HCT116 (cell line): ENCODE data around the gene SLC25A21. TPM values are rescaled to one million over a fixed set of nuclear protein-coding genes. Genes with fewer than 3 reads are reported as not detected.

Experiments used
- ATAC-seq: fragments of 200-7000 bp; cut with Tn5 transposase; 2 replicates; pipeline ENCODE4 v1.9.1; 2020; ENCODE audit warnings: mild to moderate bottlenecking, moderate library complexity
- BruUV-seq: library from RNA; stranded (reverse); fragments of 400-500 nt; replicated peaks from 2 replicates; lab custom pipeline; 2021; lab: Mats Ljungman, UMichigan
- CTCF ChIA-PET: fragments of 300-600 bp; sonication (Branson Sonifier 250); formaldehyde crosslinking; loops from one replicate; lab custom pipeline; 2021; ENCODE audit warnings: antibody characterized with exemption; lab: Charles Lee
- POLR2A ChIA-PET: fragments of 300-600, 350-600 bp; sonication (Branson Sonifier 250); formaldehyde crosslinking; loops from one replicate; lab custom pipeline; 2021; ENCODE audit warnings: antibody characterized with exemption; lab: Charles Lee
- RAD21 ChIA-PET, 2 experiments: fragments of 300-600 bp; sonication (Branson Sonifier 250); formaldehyde crosslinking; loops; one replicate each; lab custom pipeline; 2023; ENCODE audit warnings: low total read pairs in 2 of 2; ENCODE audit not compliant: uncharacterized antibody in 2 of 2, unreplicated experiment in 2 of 2, low non-redundant PET in 1 of 2; lab: Charles Lee
- DNase-seq: peaks from one replicate; pipeline ENCODE4 v3.0.0-alpha.2; 2010; ENCODE audit warnings: low read depth, low spot score
- H2AFZ ChIP-seq: fragments of 200-600 bp; shearing (Covaris generic), sonication (generic); 2 replicates; pipeline ENCODE4 v1.6.1; 2017; ENCODE audit warnings: low read depth, mixed run types, mixed read lengths, antibody characterized with exemption, low read length; ENCODE audit not compliant: poor library complexity, severe bottlenecking
- H3K27ac ChIP-seq: 2 replicates; pipeline ENCODE4 v1.5.1; 2012; ENCODE audit warnings: low read depth, low read length
- H3K27me3 ChIP-seq: fragments of 200-600 bp; sonication (generic); 2 replicates; pipeline ENCODE4 v1.6.1; 2016; ENCODE audit warnings: mixed run types, low read length, mixed read lengths; ENCODE audit not compliant: insufficient read depth
- H3K36me3 ChIP-seq, 2 experiments: fragments of 200-500 bp in 1 of 2; fragments of 200-600 bp in 1 of 2; sonication (Bioruptor generic) in 1 of 2; sonication (generic) in 1 of 2; 2 replicates each; pipeline versions ENCODE4 v1.5.1 to v1.6.1; 2014 to 2016; ENCODE audit warnings: low read length in 2 of 2, inconsistent platforms in 1 of 2, mixed read lengths in 1 of 2, mixed run types in 1 of 2; ENCODE audit not compliant: insufficient read depth in 2 of 2, control insufficient read depth in 1 of 2
- H3K4me1 ChIP-seq, 2 experiments: fragments of 200-600 bp in 1 of 2; sonication (generic) in 1 of 2; 2 replicates each; pipeline versions ENCODE4 v1.5.1 to v1.6.1; 2012 to 2017; ENCODE audit warnings: low read length in 2 of 2, inconsistent platforms in 1 of 2, mild to moderate bottlenecking in 1 of 2, mixed read lengths in 1 of 2, mixed run types in 1 of 2, moderate library complexity in 1 of 2; ENCODE audit not compliant: insufficient read depth in 2 of 2, control insufficient read depth in 1 of 2
- H3K4me2 ChIP-seq: fragments of 200-600 bp; sonication (generic); 2 replicates; pipeline ENCODE4 v1.6.1; 2017; ENCODE audit warnings: mixed run types, low read length, mixed read lengths
- H3K4me3 ChIP-seq, 2 experiments: fragments of 200-600 bp in 1 of 2; sonication (generic) in 1 of 2; replicated peaks in 1 of 2; 2 replicates each; pipeline ENCODE4 v1.5.1; 2011 to 2016; ENCODE audit warnings: low read length in 2 of 2, control low read depth in 1 of 2, low read depth in 1 of 2, mild to moderate bottlenecking in 1 of 2, mixed read lengths in 1 of 2, mixed run types in 1 of 2
- H3K79me2 ChIP-seq: fragments of 200-600 bp; sonication (generic); 2 replicates; pipeline ENCODE4 v1.6.1; 2017; ENCODE audit warnings: mild to moderate bottlenecking, mixed run types, low read length, moderate library complexity, mixed read lengths; ENCODE audit not compliant: insufficient read depth
- H3K9ac ChIP-seq: fragments of 200-600 bp; sonication (generic); 2 replicates; pipeline ENCODE4 v1.6.1; 2016; ENCODE audit warnings: low read length, mixed read lengths
- H3K9me2 ChIP-seq: fragments of 200-600 bp; sonication (generic), shearing (Covaris generic); 2 replicates; pipeline ENCODE4 v1.6.1; 2017; ENCODE audit warnings: mixed run types, mild to moderate bottlenecking, moderate library complexity; ENCODE audit not compliant: insufficient read depth
- H3K9me3 ChIP-seq, 2 experiments: fragments of 200-500 bp in 1 of 2; fragments of 200-600 bp in 1 of 2; sonication (Bioruptor generic) in 1 of 2; sonication (generic) in 1 of 2; 2 replicates each; pipeline ENCODE4 v1.6.1; 2014 to 2017; ENCODE audit warnings: low read length in 2 of 2, mixed read lengths in 2 of 2, inconsistent platforms in 1 of 2, low read depth in 1 of 2, mild to moderate bottlenecking in 1 of 2, mixed run types in 1 of 2, moderate library complexity in 1 of 2; ENCODE audit not compliant: control insufficient read depth in 1 of 2, insufficient read depth in 1 of 2
- H4K20me1 ChIP-seq: fragments of 200-600 bp; sonication (generic), shearing (Covaris generic); 2 replicates; pipeline ENCODE4 v1.6.1; 2017; ENCODE audit warnings: mixed run types, mild to moderate bottlenecking, moderate library complexity; ENCODE audit not compliant: insufficient read depth
- ATF3 ChIP-seq: IDR thresholded peaks from 2 replicates; pipeline ENCODE4 v1.6.1; 2012
- CBX3 ChIP-seq: IDR thresholded peaks from 2 replicates; pipeline ENCODE4 v1.6.1; 2012; ENCODE audit warnings: low read depth
- CEBPB ChIP-seq: IDR thresholded peaks from 2 replicates; pipeline ENCODE4 v1.6.1; 2012; ENCODE audit warnings: low read depth
- EGR1 ChIP-seq: IDR thresholded peaks from 2 replicates; pipeline ENCODE4 v1.6.1; 2012; ENCODE audit warnings: low read depth
- ELF1 ChIP-seq: IDR thresholded peaks from 2 replicates; pipeline ENCODE4 v1.6.1; 2012; ENCODE audit warnings: low read depth, borderline replicate concordance
- EZH2phosphoT487 ChIP-seq: fragments of 200-600 bp; IDR thresholded peaks from 2 replicates; pipeline ENCODE4 v1.6.1; 2018; ENCODE audit warnings: antibody characterized with exemption, borderline replicate concordance
- JUND ChIP-seq: IDR thresholded peaks from 2 replicates; pipeline ENCODE4 v1.6.1; 2012
- MAX ChIP-seq: IDR thresholded peaks from 2 replicates; pipeline ENCODE4 v1.6.1; 2012
- POLR2A ChIP-seq: IDR thresholded peaks from 2 replicates; pipeline ENCODE4 v1.7.0; 2011; ENCODE audit warnings: borderline replicate concordance; ENCODE audit not compliant: insufficient read depth, insufficient read length; ENCODE audit errors: extremely low read depth
- POLR2AphosphoS5 ChIP-seq: IDR thresholded peaks from 2 replicates; pipeline ENCODE4 v1.6.1; 2011; ENCODE audit warnings: mild to moderate bottlenecking, low read depth, low read length, moderate library complexity
- RAD21 ChIP-seq: IDR thresholded peaks from 2 replicates; pipeline ENCODE4 v1.6.1; 2012; ENCODE audit warnings: low read depth, mild to moderate bottlenecking
- REST ChIP-seq: IDR thresholded peaks from 2 replicates; pipeline ENCODE4 v1.6.1; 2012; ENCODE audit warnings: low read depth
- SIN3A ChIP-seq: IDR thresholded peaks from 2 replicates; pipeline ENCODE4 v1.6.1; 2012; ENCODE audit warnings: low read depth
- TCF7L2 ChIP-seq: IDR thresholded peaks from 2 replicates; pipeline ENCODE4 v1.7.0; 2011; ENCODE audit warnings: borderline replicate concordance, inconsistent platforms; ENCODE audit not compliant: insufficient read depth, insufficient read length; ENCODE audit errors: extremely low read depth
- YY1 ChIP-seq: IDR thresholded peaks from 2 replicates; pipeline ENCODE4 v1.6.1; 2011; ENCODE audit warnings: low read length, low read depth, moderate library complexity, mild to moderate bottlenecking; ENCODE audit not compliant: insufficient replicate concordance; ENCODE audit errors: extremely low read depth
- ZBTB33 ChIP-seq: IDR thresholded peaks from 2 replicates; pipeline ENCODE4 v1.6.1; 2011; ENCODE audit warnings: mild to moderate bottlenecking, low read length, moderate library complexity; ENCODE audit not compliant: insufficient replicate concordance; ENCODE audit errors: extremely low read depth
- ZFX ChIP-seq: fragments of 450-650 bp; IDR thresholded peaks from 2 replicates; pipeline ENCODE4 v1.6.1; 2017
- ZNF274 ChIP-seq: fragments of 200-500 bp; sonication (Bioruptor generic); IDR thresholded peaks from 2 replicates; pipeline ENCODE4 v1.6.1; 2014; ENCODE audit warnings: mild to moderate bottlenecking, low read depth, low read length, inconsistent platforms
- intact Hi-C: fragments of 100-400 bp; cut with micrococcal nuclease; formaldehyde crosslinking; loops from 2 replicates; pipeline ENCODE4 v1.10.0; 2022
- total RNA-seq: library from RNA; stranded (reverse); gene quantifications from one replicate; pipeline ENCODE4 v1.2.1, GENCODE V29; 2021; ENCODE audit not compliant: unreplicated experiment

The SLC25A21 gene
- total RNA-seq, 1 experiment from 2014 or later, result 3.5 TPM

GRCh38 chr14:36647824-36648753 lies 524.3 kb downstream of the SLC25A21 start (continued):
- no peak for TF ChIP-seq REST
- TF ChIP-seq ZNF274, result no peak
- no peak for TF ChIP-seq CEBPB

GRCh38 chr14:36647417-36647823 lies 525.0 kb downstream of the SLC25A21 start:
- intact Hi-C loops, result loop anchor here (5.0 kb wide), 1 partner anchor 500 kb away; no protein-coding TSS in a partner anchor
- Histone ChIP-seq H3K4me2 (no peak overlapping the region), H4K20me1 (no peaks in the 10 kb centered on the region), H2AFZ (no peak overlapping the region), H3K9me3 (no peaks in the 10 kb centered on the region), H3K36me3 (no peaks in the 10 kb centered on the region), H3K79me2 (no peaks in the 10 kb centered on the region), H3K9me2 (no peaks in the 10 kb centered on the region), H3K27ac (no peak overlapping the region), H3K4me3 (no peak overlapping the region), H3K4me1 (no peaks in the 10 kb centered on the region; a peak in 1 of 4 replicates), H3K9ac (no peak overlapping the region), H3K27me3 (no peaks in the 10 kb centered on the region)
- ATAC-seq, result no peak
- CTCF ChIA-PET, result no interaction called here
- POLR2A ChIA-PET, result no interaction called here
- BruUV-seq, result no TSS peak
- RAD21 ChIA-PET, result no interaction called here
- DNase-seq, result no peak
- TF ChIP-seq YY1, result no peak
- TF ChIP-seq EGR1, result no peak
- no peak for TF ChIP-seq EZH2phosphoT487
- TF ChIP-seq RAD21, result no peak
- no peak for TF ChIP-seq ZBTB33
- TF ChIP-seq POLR2AphosphoS5, result no peak
- no peak for TF ChIP-seq JUND
- TF ChIP-seq ELF1, result no peak
- no peak for TF ChIP-seq MAX
- no peak for TF ChIP-seq ZNF274
- TF ChIP-seq TCF7L2, result no peak
- no peak for TF ChIP-seq CBX3
- TF ChIP-seq CEBPB, result no peak
- TF ChIP-seq ATF3, result no peak
- TF ChIP-seq ZFX, result no peak
- no peak for TF ChIP-seq POLR2A
- no peak for TF ChIP-seq SIN3A
